Nephron progenitor cell (in vitro differentiated cells): Measurements from ENCODE around the gene CTNNA2.
"Not testable (repeated sequence)": the region's sequence is repeated elsewhere in the genome, so short reads cannot be mapped to it uniquely, and the experiment has no call there.

Experiments used
- DNase-seq: peaks from one replicate; pipeline ENCODE4 v3.0.0; 2021
- H3K27ac Mint-ChIP-seq: 2 replicates; pipeline ENCODE4 v1.8.0; 2021; ENCODE audit warnings: mild to moderate bottlenecking, moderate library complexity, mixed read lengths
- H3K27me3 Mint-ChIP-seq: 2 replicates; pipeline ENCODE4 v1.8.0; 2021; ENCODE audit warnings: mild to moderate bottlenecking, low read depth, mixed read lengths; ENCODE audit not compliant: poor library complexity
- H3K36me3 Mint-ChIP-seq: 2 replicates; pipeline ENCODE4 v1.8.0; 2021; ENCODE audit warnings: low read depth, mixed read lengths
- H3K4me1 Mint-ChIP-seq: 2 replicates; pipeline ENCODE4 v1.8.0; 2021; ENCODE audit warnings: mixed read lengths
- H3K4me3 Mint-ChIP-seq: 2 replicates; pipeline ENCODE4 v1.8.0; 2021; ENCODE audit warnings: mild to moderate bottlenecking, moderate library complexity, mixed read lengths
- H3K9me3 Mint-ChIP-seq: 2 replicates; pipeline ENCODE4 v1.8.0; 2021; ENCODE audit warnings: mild to moderate bottlenecking, moderate library complexity, mixed read lengths
- TF ChIP-seq, protein P1 (sequence below): fragments of 200-600 bp; sonication (generic); IDR thresholded peaks from 2 replicates; pipeline ENCODE4 v1.5.0; 2021; ENCODE audit warnings: antibody characterized with exemption

Gene CTNNA2

DNA sequence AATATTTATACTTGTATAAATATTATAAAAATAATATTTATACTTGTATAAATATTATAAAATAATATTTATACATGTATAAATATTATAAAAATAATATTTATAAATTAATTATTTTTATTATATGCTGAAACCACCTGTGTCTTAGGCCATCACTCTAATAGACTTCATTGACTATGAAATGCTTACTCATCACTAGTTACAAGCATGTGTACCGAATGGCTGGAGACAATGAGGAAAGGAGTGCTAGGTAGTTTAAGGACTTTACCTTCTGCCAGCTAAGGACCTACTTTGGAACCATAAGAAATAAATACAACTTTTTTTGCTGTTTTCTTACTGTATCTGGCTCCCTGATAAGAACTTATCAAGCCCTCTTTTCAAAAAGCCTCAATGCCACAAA is 562.9 kb downstream of the CTNNA2 start:
- Mint-ChIP-seq H3K4me3 (no peak overlapping the region), H3K27ac (no peak overlapping the region), H3K27me3 (no peaks in the 10 kb centered on the region), H3K4me1 (peaks cover 17% of the 10 kb centered on the region), H3K36me3 (peaks cover 5% of the 10 kb centered on the region), H3K9me3 (peaks cover 4% of the 10 kb centered on the region)
- TF ChIP-seq, protein P1, sequence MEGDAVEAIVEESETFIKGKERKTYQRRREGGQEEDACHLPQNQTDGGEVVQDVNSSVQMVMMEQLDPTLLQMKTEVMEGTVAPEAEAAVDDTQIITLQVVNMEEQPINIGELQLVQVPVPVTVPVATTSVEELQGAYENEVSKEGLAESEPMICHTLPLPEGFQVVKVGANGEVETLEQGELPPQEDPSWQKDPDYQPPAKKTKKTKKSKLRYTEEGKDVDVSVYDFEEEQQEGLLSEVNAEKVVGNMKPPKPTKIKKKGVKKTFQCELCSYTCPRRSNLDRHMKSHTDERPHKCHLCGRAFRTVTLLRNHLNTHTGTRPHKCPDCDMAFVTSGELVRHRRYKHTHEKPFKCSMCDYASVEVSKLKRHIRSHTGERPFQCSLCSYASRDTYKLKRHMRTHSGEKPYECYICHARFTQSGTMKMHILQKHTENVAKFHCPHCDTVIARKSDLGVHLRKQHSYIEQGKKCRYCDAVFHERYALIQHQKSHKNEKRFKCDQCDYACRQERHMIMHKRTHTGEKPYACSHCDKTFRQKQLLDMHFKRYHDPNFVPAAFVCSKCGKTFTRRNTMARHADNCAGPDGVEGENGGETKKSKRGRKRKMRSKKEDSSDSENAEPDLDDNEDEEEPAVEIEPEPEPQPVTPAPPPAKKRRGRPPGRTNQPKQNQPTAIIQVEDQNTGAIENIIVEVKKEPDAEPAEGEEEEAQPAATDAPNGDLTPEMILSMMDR: no peak
- DNase-seq: no peak

DNA sequence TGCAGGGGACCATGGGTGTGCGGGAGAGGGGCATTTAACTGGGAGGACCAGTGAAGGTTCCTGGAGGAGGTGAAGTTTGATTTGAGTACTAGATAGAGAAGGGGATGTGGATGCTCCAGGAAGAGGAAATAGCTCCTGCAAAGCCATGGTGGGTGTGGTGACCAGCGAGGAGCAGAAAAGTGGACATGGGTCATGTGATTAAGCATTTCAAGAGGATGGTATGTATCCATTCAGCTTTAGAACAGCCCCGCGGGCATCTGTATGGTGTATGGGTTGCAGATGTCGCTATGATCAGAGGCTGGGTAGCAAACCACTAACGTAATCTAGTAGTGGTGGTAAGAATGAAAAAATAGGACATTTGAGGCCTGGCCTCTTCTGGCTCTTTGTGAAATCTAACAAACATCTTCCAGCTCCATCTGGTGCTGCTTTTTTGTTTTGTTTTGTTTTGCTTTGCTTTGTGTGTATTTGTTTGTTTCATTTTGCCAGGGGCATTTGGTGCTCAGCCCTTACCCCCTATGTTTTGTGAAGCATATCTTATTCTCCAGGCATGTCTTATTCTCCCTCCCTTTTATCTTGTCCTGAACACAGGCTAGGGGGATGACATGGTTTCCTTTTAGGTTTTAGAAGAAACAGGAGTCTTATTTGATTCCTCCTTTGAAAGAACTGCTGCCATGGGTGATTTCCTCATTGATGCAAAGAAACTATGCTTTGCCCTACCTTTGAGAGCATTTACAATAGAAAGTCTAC is 565.6 kb downstream of the CTNNA2 start:
- Mint-ChIP-seq H3K4me1 (peaks cover 24% of the 10 kb centered on the region), H3K27ac (no peak overlapping the region), H3K9me3 (peaks cover 4% of the 10 kb centered on the region), H3K36me3 (peaks cover 5% of the 10 kb centered on the region), H3K4me3 (no peak overlapping the region), H3K27me3 (no peaks in the 10 kb centered on the region)
- no peak for DNase-seq
- TF ChIP-seq, protein P1: no peak

DNA sequence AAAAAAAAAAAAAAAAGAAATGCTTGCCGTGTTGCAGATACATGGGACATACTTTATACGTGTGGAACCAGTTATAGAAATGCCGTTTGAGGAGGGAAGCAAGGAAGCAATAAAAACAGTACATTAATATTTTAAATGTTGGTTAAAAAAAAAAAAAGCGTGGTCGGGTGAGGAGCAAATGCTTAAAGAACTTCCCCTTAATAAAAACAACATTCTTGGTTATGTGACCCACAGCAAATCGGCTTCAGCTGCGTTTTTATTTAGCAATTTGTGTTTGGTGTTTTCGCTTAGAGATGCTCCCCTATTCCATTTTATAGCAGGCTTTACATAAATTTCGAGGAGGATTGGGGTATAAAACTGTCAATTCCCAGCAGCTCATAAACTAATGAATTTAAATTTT is 568.1 kb downstream of the CTNNA2 start:
- no peak overlapping the region for H3K27ac Mint-ChIP-seq
- H3K4me3 Mint-ChIP-seq: no peak overlapping the region
- peaks cover 4% of the 10 kb centered on the region for H3K9me3 Mint-ChIP-seq
- peaks cover 5% of the 10 kb centered on the region for H3K36me3 Mint-ChIP-seq
- no peak for DNase-seq
- H3K4me1 Mint-ChIP-seq: peaks cover 19% of the 10 kb centered on the region
- TF ChIP-seq, protein P1: no peak
- no peaks in the 10 kb centered on the region for H3K27me3 Mint-ChIP-seq

DNA sequence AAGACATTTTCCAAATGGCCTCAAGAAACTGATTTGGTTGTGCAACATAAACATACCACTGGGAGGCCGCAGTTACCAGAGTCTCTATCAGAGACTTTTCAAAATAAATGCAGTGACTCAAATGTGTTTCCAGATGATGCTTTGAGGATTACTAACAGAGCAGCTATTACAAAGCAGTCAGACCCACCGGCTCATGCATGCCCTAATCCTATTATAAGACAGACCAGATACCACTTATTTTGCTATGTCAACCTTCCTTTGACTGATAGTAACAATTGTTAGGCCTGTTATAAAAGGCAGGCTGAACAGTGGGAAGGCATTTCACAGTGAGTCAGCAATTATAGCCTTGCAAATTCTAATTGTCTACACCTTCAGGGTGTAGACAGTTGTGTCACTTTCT is 574.0 kb downstream of the CTNNA2 start:
- no peak for DNase-seq
- H3K4me3 Mint-ChIP-seq: no peak overlapping the region
- TF ChIP-seq, protein P1: no peak
- no peaks in the 10 kb centered on the region for H3K36me3 Mint-ChIP-seq
- H3K27me3 Mint-ChIP-seq: peaks cover 9% of the 10 kb centered on the region
- no peak overlapping the region for H3K27ac Mint-ChIP-seq
- no peaks in the 10 kb centered on the region for H3K9me3 Mint-ChIP-seq
- H3K4me1 Mint-ChIP-seq: peaks cover 4% of the 10 kb centered on the region

GRCh38 chr2:80091237-80091636 is 578.4 kb downstream of the CTNNA2 start:
- Mint-ChIP-seq H3K4me1 (peaks cover 4% of the 10 kb centered on the region), H3K36me3 (no peaks in the 10 kb centered on the region), H3K4me3 (no peak overlapping the region), H3K27ac (no peak overlapping the region), H3K27me3 (peaks cover 9% of the 10 kb centered on the region), H3K9me3 (peaks cover 16% of the 10 kb centered on the region)
- TF ChIP-seq, protein P1: no peak
- DNase-seq: no peak

DNA sequence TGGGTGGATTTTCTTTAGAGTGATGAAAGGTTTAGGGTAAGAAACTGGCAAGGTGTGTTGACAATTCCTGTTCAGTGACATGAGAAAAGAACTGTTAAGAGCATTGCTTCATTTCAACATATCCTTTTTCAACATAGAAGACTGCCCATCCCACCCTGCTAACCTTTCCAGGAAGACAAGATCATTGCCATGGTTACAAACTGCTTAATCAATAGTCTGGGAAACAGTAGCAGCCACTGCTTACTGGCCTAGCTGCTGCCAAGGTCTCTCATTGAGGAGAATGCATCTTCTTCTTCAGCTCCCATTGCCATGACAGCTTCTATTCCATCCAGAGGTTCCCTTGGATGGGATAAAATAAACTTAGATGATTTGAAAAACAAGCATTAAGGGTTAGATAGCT is 579.6 kb downstream of the CTNNA2 start:
- H3K36me3 Mint-ChIP-seq: peaks cover 2% of the 10 kb centered on the region
- no peak overlapping the region for H3K4me3 Mint-ChIP-seq
- TF ChIP-seq, protein P1: no peak
- peaks cover 4% of the 10 kb centered on the region for H3K4me1 Mint-ChIP-seq
- H3K9me3 Mint-ChIP-seq: peaks cover 28% of the 10 kb centered on the region
- H3K27me3 Mint-ChIP-seq: peaks cover 9% of the 10 kb centered on the region
- no peak for DNase-seq
- H3K27ac Mint-ChIP-seq: no peak overlapping the region

DNA sequence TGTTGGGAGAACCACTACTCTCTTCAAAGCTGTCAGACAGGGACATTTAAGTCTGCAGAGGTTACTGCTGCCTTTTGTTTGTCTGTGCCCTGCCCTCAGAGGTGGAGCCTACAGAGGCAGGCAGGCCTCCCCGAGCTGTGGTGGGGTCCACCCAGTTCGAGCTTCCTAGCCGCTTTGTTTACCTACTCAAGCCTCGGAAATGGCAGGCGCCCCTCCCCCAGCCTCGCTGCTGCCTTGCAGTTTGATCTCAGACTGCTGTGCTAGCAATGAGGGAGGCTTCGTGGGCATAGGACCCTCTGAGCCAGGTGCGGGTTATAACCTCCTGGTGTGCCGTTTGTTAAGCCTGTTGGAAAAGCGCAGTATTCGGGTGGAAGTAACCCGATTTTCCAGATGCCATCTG is 585.7 kb downstream of the CTNNA2 start:
- not testable (repeated sequence) for DNase-seq, H3K4me1 Mint-ChIP-seq, H3K27ac Mint-ChIP-seq, H3K27me3 Mint-ChIP-seq, H3K4me3 Mint-ChIP-seq
- Mint-ChIP-seq H3K9me3 (peaks cover 63% of the 10 kb centered on the region), H3K36me3 (peaks cover 13% of the 10 kb centered on the region)
